GM21526 (cell line): ENCODE data around the gene PCP4L1.

Experiments used
- ATAC-seq: cut with Tn5 transposase; IDR thresholded peaks from one replicate; pipeline ENCODE4 v1.9.1; 2021; ENCODE audit warnings: moderate library complexity; ENCODE audit not compliant: unreplicated experiment, low FRiP score

PCP4L1 gene

DNA sequence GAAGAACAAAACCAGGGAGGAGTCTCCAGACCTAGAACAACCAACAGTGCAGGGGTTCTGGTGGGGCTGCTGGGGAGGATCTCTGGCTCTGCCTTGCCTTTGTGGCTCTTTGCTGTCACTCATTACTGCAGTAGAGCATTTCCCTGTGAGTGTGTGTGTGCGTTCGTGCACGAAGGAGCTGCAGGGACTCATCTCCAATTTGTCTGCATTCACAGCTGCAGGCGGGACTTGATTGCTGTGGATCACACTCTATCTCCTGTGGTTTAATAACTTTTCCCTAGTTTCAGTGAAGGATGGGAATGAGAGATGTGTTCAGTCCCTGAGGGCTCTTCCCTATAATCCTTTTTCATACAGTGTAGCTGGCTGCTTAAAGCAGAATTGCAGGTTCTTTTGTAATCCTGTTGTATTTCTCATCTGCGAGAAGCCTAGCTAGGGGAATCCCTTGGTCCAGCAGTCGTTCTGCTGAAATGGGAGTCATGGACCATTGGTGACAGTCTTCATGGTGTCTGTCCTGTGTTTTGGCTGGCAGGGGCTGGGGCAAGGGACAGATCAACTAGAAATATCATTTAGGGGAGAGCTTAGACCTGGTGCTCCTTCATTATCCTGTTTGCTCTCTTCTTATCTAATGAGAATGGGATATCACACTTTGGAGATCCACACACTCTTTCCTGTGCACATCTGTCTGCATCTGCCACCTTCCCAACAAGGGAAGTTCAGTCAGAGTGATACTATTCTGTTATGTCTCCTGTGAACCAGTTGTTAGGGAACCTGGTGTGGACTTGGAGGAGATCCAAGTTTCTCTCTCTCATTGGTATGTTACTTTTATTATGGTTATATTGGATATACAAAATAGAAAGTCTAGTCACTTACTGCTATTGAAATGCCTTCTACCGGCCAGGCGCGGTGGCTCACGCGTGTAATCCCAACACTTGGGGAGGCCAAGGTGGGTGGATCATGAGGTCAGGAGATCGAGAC is 3.0 kb downstream of the PCP4L1 start:
- ATAC-seq: no peak

DNA sequence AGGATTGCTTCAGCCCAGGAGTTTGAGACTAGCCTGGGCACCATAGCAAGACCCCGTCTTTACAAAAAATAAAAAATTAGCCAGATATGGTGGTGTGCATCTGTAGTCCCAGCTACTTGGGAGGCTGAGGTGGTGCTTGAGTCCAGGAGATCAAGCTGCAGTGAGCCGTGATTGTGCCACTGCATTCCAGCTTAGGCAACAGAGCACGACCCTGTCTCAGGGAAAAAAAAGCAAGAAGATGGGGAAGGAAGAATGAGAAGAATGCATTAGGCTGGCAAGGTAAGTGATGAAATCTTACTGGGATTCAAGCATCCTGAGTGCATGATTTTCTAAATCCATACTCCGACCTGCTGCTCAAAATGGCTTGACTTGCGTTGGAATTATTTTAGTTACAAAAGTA is 6.8 kb downstream of the PCP4L1 start:
- no peak for ATAC-seq

DNA sequence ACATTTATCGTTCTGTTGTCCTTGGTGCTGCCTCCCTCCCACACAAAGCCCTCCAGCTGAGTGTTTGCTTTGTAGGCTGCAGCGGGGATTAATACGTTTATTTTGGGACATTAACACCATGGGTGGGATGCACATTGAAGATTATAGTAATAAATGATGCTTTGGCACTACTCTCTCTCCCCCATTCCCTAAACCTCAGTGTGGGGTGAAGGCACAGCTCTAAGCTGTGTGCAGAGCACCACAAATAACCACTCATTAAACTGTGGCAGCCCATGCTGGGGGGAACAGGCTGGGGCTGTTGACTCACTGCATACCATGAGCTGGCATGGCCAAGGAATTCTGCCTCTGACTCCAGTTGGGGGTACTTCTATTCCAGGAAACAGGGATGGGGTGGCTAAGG is 7.7 kb downstream of the PCP4L1 start:
- ATAC-seq: no peak

DNA sequence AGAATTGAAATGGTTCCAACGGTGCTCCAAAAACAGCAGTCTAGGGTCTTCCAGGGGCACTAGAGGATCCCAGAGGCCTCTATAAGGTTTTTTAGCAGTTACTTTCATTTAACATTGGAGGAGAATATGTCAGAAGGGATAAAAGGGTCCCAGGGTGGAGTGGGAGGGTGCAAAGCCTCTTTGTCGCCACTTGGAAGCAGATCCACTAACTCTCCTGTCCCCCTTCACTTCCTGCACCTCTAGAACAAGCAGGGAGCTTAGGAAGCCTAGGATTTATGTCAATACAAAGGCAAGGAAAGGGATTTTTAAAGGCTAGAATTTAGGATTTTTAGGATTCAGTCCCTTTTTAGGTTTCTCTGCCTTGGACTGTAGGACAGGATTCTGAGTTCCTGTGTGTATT is 8.3 kb downstream of the PCP4L1 start:
- no peak for ATAC-seq

DNA sequence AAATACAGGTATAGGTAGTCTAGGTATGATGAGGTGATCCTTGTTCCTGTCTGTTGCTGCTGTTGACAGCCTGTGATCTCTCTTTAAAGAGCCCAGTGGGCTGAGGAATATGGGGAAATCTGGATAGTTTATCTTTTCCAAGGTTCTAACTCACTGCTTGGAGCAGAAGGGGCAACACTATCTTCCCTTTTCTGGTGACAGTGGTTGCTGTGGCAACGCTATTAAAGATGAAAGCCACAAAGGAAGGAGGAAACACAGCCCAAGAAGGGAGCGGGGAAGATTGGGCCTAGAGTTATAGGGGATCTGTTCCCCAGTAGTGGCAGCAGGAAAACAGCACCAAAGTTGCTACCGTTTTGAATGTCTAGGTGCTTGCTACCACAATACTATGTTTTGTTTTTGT is 8.8 kb downstream of the PCP4L1 start:
- ATAC-seq: no peak

DNA sequence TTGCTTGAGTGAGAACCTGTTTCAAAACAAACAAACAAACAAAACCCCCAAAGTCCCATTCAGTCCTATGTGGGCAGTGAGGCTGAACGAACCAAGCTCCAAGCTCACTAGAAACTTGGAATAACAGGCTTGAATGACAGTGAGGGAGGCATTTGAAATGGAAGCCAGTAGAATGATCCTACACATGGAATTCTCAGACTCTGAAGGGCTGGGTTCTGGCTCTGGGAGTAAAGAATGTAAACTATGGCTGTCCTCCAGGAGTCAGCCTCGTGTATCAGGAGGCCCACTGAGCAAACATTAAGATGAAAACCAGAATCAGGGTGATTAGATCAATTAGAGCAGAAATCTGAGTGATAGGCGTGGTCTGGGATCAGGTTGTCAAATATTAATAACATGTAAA is 14.9 kb downstream of the PCP4L1 start:
- ATAC-seq: no peak

DNA sequence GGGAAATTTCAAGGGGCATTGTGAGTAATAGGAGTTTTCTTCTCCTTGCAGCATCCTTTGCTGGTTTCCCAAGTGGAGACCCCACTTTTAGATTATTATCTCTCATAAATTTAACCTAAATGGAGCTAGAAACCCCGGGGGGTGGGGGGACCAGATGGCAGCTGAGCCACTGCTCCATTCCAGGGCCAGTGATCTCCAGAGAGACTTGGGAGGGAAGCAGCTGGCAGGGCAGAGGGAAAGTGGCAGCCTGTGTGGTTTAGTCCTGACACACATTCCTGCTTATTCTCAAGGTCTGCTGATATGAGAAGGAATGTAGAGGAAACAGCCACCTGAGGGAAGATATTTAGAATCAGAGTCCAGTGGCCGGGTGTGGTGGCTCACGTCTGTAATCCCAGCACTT is 16.3 kb downstream of the PCP4L1 start:
- ATAC-seq: no peak

DNA sequence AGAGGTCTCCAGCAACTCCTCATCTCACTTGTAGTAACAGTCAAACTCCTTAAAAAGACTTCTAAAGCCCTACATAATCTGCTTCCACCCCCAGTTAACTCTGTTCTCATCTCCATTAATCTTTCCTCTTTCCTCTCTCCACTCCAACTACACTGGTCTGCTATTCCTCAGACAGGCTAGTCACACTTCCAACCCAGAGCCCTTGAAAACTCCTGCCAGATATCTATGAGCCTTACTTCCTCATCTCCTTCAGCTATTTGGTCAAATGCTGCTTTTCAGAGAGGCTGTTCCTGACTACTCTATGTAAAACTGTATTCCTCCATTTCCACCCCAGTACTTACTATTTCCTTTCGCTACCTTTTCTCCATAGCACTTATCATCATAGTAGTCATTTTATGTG is 24.4 kb downstream of the PCP4L1 start:
- ATAC-seq: no peak

DNA sequence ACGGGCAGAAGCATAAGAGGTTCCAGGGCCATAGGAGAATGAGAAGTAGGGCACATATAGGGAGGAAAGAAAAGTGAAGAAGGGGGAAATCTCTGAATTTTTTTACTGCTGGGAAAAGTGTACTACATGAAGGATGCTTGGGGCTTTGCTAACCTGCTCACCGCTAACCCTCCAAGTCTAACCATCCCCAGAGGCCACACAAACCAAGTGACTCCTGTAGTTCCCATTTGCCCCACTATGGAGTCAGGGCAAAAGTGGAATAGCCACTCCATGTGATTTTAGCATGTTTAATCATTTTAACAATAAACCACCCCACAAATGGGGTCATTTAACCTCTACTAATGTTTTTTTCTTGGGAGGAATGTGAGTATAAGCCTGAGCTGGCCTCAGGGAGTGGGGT is 26.6 kb downstream of the PCP4L1 start:
- no peak for ATAC-seq

DNA sequence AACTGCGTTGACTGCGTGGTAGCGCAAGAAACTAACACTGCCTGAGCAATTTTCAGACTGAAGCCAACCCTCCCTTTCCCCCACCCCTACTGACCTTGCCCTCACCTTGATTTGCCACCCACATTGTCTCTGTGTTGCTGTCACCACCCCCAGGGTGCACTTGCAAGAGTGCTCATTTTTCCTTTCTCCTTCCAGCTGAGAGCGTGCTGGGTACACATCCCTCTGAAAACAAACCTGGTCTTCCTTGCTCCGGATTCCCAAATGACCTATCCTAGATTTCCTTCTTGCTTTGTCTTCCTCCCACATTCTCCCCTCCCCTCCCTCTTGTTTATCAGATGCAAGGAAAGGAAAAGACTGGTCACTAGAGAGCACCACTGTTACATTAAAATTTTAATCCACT is 27.0 kb downstream of the PCP4L1 start:
- ATAC-seq: no peak

DNA sequence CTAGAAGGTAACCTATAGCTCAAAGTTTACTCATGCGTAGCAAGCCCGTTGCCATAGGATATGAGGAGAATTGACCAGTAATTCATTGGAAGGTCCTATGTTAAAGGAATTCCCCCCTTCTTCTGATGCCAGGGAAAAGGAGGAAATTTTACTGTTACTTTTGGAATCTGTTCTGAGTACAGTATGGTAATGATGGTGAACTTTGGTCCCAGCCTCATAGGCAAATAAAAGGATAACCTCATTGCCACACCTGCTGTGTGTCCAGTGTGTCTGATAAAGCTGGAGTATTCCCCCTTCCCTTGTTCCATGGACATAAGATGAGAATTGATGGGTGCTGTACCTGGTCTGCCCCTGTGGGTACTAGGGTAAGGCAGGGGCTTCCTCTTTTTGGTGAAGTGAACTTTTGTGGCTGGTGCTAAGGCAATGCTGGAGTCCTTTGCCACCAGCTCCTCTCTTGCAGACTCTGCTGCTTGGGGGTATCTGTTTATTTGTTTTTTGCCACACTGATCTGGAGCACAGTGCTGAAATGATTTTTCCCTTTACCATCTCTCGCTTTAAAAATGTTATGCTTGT is 29.0 kb downstream of the PCP4L1 start:
- no peak for ATAC-seq

DNA sequence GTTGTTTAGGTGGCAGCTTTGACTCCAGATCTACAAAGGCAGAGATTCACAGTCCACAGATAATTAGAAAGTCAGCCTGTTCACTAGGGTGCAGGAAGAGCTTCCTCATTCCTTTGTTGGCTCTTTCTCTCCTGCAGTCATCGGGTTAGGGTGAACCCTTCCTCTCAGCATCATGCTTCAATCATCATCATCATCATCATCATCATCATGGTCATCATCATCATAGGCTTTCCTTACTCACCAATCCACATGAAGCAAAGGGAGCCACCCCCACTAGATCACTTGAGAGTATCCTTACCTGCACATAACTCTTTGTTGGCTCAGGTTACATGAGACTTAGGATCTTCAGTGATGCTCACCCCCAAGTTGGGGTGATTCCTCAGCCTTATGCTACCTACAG is 32.2 kb downstream of the PCP4L1 start:
- no peak for ATAC-seq

DNA sequence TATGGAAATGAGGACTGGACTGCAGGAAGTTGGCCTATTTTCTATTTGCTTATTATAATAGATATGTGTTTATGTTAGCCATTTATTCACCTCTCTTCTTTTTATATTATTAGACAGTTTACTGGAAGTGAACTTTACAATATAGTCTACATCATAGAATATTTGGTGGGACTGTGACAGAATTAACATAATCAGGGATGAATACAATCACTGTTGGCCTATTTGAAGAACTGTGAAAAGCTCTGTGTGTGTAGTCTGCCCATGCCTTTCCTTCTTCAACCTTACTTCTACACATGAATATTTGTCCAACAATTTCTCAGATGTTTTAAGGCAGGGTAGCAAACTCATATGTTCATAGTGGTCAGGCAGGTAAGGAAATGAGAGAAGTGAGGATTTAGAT is 38.9 kb downstream of the PCP4L1 start:
- ATAC-seq: no peak

DNA sequence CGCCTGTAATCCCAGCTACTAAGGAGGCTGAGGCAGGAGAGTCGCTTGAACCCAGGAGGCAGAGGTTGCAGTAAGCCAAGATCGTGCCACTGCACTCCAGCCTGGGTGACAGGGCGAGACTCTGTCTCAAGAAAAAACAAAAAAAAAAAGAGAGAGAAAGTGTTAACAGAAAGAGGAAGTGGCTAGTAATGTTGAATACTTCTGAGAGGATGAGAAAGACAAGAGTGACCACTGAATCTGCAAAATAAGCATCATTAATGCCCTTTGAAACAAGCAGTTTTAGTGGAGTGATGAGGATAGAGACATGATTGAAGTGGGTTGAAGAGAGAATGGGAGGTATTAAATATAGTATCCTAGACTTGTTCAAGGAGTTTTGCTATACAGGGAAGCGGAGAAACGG is 39.6 kb downstream of the PCP4L1 start:
- ATAC-seq: no peak

DNA sequence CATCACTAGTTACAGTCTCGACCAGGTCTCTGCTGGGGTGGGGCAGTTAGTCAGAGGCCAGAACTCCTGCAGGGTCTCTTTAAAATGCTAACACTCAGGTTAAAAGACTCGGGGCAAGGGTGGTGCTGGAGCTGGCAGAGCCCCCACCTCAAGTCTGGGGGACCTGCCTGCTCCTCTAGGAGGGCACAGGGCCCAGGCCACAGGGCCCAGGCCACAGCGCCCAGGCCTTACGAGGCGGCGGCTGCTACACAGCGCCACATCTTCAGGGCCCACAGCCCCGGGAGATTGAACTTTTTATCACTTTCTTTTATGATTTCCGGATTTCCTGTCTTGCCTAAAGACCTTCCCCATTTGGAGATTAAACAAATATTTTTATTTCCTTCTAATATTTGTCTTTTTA is 40.8 kb downstream of the PCP4L1 start:
- ATAC-seq: no peak

DNA sequence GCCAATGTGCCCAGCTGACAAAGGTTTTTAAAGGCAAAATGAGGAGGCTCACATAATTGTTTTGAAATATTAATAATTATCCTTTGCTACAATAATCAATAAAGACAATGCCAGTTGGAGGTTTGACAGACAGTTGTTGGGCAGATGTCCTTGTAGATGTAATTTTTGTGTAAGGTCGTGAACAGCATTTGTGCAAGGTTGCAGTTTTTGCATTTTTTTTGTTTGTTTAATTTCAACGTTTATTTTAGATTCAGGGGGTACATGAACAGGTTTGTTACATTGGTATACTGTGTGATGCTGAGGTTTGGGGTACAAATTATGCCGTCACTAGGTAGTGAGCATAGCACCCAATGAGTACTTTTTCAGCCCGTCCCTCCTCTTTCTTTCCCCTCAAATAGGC is 41.9 kb downstream of the PCP4L1 start:
- no peak for ATAC-seq

DNA sequence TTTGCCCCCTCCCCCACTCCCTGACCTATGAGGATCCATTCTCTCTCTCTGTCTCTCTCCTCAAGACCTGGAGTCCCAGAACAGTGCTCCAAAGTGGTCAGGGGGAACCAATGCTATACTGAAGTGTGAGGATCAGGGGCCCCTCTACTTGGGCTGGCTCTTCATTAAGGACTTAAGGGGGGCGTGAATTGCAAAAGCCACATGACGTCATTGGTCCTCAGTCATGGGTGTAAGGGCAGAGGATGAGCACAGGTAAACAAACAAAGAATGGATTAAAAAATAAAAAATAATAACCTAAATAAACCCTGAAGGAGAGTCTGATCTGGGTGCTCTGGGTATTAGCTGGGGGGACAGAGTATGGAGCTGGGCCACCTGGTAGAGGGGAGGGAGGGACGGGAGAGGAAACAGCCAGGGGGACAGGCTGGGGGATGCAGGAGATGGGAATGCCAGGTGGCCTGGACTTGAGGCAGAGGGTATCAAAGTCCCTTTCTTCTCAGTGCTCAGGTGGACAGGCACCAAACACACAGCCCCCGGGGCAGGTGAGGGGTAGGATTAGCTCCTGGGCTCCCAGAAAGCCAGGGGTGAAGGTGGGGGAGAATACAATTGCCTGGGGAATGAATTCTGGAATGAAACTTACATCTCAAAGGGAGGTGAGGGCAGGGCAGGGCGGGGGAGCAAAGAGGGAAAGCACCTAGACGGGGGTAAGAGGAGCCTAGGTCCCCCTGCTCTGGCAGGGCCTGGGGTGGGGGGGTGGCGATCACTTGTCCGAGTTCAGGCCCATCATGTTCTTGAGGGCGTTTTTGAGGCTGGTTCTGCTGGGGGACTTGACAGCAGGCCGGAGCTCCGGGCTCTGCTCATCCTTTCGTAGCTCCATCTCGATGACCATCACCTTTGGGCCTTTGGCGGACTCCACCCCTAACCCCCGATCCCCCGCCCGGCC is 46.7 kb downstream of the PCP4L1 start:
- ATAC-seq: no peak

DNA sequence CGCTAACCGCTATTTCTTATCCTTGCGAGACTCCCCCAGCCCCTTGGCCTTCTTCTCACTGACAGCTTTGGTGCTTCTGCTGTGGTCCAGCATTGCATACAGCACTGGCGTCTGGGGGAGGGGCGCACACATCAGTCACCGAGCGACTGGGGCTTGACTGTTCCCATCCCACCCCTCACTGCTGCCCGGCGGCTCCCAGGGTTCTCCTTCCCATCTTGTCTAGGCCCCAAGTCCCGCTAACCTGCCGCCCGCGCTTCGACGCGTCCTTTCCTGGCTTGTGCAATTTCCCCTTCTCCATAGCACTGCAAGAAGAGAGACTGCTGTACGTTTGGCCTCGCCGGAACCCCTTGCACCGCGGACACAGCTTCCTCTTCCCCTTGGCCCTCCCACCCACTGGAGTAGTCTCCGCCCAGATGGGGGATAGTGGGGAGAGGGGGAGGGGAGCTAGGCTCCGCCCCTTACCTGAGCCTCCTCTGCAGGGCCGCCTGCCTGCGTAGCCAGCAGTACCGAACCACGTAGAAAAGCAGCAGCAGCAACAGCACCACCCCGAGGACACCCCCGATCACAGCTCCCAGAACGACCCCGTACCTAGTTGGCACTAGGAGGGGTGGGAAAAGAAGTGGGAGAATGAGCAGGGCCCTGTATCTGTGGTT is 47.4 kb downstream of the PCP4L1 start:
- peak; percentile 77 for ATAC-seq

DNA sequence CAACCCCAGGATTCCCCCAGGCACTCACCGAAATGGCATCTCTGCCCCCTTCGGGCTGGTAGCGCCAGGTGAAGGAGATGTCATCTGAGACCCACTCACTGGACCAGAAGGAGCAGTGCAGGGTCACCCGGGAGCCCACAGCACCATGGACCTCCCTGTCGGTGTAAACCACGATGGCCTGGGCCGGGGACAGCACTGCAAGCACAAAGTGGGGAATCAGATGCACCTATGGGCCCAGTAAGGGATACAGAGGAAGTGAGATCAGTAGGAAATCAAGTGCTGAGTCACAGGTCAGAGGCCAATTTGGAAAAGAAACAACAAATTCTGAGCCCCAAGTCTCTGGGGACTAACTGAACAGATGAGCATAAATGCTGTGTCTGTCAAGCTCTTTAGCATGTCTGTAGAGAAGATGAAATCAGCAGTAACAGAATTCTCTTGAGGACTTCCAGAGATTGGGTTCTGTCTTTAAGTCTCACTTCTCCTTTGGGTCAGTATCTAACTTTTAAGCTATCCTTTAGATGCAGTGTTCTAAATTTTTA is 48.8 kb downstream of the PCP4L1 start:
- ATAC-seq: no peak

DNA sequence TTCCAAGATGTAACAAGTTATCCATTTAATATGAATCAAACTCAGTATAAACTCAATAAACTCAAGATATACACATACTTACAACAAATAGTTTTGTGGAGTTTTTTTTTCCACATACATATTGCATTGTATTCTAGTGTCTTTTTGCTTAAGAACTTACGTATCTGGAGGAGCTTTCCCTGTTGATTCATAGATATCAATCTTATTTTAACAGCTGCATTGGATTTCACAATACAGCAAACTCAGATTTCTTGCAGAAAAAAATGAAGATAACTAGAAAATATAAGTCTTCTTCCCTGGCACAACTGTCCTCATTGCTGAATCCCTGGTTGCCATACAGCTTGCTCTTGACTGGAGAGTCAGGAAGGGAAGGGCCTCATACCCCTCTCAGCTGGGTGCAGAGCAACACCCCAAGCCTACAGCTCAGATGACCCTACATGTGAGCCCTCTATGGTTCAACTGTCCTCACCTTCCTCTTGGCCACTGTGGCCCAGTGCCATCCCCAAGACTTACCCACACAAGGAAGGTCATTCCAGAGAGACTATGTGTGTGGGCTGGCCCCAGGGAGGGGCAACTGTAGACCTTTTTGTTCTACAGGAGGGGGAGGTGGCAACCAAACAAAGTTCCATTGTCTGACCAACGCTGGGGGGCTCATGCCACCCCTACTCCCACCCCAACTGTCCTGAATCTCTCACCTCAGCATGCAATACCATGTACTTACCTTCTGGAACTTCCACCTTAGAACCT is 49.5 kb downstream of the PCP4L1 start:
- no peak for ATAC-seq
